OCI-LY3 (cell line): Measurements from ENCODE around the gene NOL11.

Source experiments
- CTCF ChIP-seq: fragments of 200-600, 300-600 bp; sonication (generic); IDR thresholded peaks from 2 replicates; pipeline ENCODE4 v1.5.1; 2014; ENCODE audit warnings: antibody characterized with exemption, low read length, low read depth
- EZH2phosphoT487 ChIP-seq: fragments of 200-600 bp; shearing (Covaris generic); IDR thresholded peaks from 2 replicates; pipeline ENCODE4 v1.6.1; 2018; ENCODE audit warnings: antibody characterized with exemption, mixed run types, low read depth

- TF ChIP-seq CTCF (no peak), EZH2phosphoT487 (no peak)
These were observed 38.5 kb upstream of the NOL11 start for GRCh38 chr17:67679225-67679624.
